DMS53 treated with DMSO at 0.1 percent for 48 hours (cell line): Measurements from ENCODE around the gene SLC43A3.
"Not testable (repeated sequence)": the region's sequence is repeated elsewhere in the genome, so short reads cannot be mapped to it uniquely, and the experiment has no call there.

Experiments
- DNase-seq: peaks from one replicate; lab custom pipeline; 2025; ENCODE audit not compliant: unreplicated experiment; lab: John Stamatoyannopoulos, UW

SLC43A3 gene

DNA sequence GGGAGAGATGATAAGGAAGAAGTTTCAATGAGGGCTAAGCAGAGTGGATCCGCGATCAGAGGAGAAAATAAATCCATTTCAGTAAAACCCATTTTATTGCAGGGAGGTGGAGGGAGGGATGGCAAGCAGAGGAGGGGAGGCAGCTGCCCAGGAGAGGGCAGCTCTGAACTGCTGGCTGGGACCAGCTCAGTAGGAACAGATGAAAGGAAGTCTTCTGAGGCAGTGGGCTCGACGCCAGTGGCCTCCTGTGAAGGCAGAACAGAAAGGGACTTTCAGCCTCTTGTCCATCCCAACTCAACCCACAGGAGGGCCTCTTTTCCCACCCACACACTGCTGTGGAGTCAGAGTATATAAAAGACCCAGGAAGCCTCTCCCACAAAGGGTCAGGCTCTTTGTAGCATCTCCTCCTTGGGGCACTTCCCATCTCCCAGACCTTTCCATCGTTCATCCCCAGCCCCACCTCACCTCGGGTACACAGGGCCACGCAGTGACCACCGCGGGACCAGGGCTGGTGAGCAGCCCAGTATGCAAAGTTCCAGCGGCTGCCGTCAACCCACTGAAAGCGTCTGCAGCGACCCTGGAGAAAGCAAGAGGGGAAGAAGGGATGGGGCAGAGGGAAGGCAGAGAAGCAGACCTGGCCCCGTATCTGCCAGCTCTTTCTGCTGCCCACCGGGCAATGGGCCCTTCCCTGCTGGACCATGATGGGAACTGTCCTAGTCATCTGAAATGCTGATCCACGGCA lies 39.5 kb downstream of the SLC43A3 start:
- no peak for DNase-seq

DNA sequence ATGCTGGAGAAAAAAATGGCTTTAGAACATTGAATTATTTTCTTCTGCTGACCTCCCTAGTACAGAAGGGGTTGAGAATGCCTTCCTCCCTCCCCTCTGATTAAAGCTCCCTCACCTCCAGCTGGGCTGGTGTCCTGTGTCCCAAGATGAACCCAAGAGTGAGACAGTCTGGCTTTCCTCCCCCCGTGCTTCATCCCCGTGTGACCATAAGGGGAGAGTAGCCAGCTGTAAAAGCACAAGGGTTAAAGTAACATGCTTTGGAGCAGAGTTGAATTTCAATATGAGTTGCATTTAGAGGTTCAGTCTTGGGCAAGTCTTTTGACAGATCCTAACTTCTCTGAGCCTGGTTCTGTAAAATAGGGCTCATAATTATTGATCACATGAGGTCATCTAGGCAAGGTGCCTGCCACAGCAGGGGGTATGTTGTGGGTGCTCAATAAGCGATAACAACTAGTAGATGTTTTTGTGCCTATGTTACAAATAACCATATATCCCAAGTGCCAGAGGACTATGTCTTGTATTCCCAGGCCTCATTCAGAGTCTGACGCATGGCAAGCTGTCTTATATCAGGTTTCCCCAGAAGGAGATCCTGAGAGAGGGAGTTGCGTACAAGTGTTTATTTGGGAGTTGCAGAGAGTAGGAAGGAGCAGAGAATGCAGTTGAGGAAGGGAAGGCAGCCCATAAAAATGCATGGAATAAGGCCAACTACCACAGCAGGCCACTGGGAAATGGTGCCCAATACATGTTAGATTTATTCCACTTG lies 40.6 kb downstream of the SLC43A3 start:
- DNase-seq: no peak

DNA sequence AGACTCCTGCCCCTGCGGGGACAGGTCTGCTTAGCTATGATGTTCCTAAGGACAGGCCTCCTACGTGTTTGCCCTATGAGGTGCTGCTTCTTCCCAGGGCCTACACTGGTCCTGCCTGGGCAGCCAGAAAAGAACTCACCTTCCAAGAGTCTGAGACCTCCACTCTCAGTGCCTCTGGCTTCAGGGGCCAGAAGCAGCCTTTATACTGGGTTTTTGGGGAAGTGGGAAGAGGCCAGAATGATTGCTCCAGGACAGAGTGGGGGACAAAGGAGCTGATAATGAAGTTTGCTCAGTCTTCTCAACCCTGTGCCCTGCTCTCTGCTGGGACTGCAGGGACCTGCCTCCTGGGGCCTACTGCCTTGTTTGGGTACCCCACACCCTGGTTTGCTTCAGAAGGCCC lies 45.9 kb downstream of the SLC43A3 start, which contains the start of gene PRG3:
Gene PRG3 (minus strand): TSS at position 176 of the 400 bp plus-strand sequence. CDS start 442 bp downstream, outside the sequence.
- DNase-seq: no peak

DNA sequence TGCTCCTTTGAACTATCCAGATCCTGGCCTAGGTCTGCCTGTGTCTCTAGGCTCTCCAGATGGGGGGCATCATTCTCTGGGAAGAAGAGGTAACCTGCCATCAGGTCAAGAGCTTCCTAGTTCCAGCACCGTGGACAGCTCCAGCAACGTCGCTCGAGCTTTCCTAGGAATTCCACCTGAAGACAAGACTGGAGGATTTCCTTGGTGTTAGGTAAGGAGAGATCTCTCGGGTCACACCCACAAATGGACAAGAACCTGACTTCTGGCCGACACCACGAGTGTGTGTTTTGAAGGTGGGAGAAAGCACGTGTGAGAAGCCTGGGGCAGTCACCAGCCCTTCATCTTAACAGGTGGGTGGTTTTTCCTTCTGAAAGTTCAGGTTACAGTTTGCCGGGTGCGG lies 47.2 kb downstream of the SLC43A3 start:
- no peak for DNase-seq

DNA sequence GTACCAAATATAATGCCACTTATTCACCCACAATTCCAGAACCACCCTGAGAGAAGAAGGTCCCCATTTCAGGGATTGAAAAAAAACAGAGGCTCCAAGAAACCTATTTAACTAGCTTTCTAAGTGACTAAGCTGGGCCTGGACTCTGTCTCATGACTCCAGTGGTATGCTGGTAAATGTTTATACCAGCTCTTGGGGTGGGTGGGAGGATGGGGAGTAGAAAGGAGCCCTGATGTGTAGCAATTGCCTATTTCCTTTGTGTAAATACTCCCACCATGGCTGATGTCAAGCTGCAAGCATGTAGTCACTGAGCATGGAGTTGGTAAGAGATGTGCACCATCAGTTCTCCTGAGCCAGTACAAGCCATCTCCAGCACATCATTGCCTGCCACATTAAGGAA lies 48.7 kb downstream of the SLC43A3 start:
- no peak for DNase-seq

DNA sequence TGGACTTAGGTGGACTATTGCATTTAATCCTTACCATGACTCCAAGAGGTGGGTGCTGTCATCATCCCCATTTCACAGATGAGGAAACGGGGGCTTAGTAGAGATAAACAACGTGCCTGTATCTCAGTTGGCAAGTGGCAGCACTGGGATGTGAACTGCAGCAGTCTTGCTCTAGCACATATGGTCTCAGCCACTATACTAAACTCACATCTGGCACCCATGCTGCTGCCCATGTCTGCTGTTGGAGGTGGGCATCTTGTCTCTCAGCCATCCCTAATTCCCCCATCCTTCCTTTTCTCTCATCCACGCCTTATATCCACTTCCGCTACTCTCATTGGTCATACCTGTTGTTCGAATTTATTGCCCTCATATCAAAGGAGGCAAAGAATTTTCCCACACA lies 49.8 kb downstream of the SLC43A3 start:
- DNase-seq: no peak

DNA sequence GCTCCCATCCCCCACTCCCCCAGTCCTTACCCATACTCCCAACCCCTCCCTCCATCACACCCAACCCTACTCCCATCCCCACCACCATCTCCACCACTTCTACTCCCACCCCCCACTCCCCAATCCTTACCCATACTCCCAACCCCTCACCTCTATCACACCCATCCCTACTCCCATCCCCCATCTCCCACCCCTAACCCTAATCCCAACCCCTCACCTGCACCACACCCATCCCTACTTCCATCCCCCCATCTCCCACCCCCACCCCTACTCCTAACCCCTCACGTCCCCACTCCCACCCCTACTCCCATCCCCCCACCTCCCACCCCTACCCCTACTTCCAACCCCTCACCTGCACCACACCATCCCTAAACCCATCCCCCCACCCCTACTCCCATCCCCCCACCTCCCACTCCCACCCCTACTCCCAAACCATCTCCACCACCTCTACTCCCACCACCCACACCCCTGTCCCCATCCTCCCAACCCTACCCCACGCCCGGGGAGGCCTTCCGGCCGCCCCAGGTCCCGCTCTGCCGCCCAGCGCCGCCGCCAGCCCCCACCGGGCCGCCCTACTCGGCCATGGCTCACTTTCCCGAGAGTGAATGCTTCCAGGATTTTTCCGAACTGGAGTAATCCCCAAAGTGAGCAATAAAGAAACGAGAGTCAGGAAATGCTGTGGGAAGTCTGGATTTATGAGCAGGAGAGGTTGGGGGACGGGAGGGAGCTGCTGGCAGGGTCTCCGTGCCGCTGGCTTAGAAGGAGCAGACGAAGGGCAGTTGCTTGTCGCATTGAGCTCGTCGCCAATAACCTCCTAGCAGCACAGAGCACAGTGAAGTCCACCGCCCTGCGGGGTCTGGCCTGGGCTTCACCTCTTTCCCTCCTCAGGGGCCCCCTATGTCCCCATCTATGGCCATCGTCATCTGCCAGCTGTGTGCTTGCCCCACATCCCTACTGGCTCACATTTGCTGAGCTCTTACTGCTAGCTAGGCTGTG lies 50.5 kb downstream of the SLC43A3 start:
- no peak for DNase-seq

DNA sequence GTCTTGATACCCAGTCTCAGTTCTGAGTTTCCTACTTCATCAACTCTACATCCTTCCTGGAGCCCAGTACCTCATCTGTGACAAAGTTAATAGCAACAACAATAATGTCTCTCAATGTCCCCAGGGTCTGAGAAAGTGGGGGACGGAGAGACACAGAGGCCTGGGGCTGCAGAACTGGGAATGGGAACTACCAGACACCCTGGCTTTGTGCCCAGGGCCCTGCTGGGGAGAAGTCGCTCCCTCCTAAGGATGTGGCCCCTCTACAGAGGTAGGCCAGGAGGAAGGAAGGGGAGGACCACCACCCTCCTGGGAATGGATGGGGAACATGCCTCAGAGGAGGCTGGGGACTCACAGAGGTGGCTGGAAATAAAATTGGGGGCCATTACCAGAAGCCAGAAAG lies 51.4 kb downstream of the SLC43A3 start:
- no peak for DNase-seq

DNA sequence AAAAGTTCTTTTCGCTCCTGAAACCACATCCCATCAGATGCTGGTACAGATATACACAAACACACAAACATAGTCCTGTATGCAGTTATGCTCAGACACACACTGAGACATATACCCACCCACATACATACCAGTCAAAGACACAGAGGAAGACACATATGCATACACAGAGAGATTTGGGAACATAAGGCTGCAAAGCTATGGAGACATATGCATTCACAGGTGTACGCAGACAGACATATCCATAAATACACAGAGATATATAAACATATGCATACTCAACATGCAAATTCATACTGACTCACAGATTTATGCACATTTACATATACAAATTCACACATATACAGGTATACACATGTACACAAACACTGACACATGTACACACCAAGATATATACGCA lies 52.0 kb downstream of the SLC43A3 start:
- DNase-seq: no peak

DNA sequence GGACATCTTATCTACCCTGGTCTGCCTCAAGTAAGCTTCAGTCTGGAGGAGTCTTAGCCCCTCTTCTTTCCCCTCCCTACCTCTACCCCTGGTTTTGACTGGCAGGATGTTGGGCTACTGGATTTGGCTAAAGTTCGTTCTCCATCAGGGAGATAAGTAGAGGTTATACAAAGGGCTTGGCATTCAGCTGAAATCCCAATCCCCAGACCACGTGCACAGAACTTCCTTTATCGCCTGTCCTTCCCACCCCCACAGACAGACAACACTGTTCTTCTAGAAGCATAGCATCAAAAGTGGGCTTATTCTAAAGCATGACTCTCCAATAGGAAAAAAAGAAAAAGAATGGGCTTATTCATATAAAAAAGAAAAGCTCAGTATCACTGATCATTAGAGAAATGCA lies 53.8 kb downstream of the SLC43A3 start:
- no peak for DNase-seq

DNA sequence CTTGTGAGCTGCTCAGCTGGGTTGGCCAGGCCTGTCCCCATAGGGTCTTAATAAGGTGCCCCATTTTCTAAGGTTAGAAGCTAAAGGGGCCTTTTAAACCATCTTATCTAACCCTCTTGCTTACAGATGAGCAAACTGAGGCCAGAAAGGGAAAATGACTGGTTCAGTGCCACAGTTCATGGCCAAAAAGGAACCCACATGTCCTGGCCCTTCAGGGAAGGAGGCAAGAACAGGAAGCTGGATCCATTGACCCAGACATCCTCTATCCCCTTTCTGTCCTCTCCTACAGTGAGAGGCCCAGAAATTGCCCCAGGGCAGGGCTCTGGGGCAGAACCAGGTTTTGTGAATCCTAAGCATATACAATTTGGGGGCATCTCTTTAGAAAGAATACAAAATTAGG lies 56.0 kb downstream of the SLC43A3 start:
- no peak for DNase-seq

DNA sequence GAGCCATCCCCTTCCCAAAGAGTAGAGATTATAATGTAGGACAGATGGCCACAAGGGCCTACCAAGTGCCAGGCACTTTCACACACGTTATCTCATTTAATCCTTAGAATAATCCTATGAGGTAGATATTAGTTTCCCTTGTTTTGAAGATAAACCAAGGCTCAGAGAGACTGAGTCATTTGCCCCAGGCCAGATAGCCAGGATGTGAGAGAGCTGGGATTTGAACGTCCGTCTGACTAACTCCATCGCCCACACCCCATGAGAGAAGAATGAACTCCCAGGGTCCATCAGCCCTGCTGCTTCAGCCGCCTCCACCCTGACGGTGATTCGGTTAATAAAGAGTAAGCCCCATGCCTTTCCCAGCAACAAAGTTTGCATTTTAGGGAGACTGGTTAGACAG lies 56.7 kb downstream of the SLC43A3 start:
- DNase-seq: no peak

DNA sequence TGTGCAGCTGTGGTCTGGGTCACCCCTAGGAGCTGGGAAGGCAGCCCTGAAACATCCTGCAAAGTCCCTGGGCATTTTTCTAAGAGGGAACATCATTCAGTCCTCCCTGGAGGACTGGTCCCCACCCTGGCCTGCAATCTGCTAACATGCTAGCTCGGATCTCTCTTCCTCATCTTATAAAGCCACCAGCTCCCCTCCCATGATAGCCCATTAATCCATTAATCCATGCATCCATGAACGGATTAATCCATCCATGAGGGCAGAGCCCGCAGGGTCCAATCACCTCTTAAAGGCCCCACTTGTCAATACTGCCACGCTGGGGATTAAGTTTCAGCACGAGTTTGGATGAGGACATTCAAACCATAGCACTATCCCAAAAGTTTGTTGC lies 58.1 kb downstream of the SLC43A3 start:
- DNase-seq: no peak

DNA sequence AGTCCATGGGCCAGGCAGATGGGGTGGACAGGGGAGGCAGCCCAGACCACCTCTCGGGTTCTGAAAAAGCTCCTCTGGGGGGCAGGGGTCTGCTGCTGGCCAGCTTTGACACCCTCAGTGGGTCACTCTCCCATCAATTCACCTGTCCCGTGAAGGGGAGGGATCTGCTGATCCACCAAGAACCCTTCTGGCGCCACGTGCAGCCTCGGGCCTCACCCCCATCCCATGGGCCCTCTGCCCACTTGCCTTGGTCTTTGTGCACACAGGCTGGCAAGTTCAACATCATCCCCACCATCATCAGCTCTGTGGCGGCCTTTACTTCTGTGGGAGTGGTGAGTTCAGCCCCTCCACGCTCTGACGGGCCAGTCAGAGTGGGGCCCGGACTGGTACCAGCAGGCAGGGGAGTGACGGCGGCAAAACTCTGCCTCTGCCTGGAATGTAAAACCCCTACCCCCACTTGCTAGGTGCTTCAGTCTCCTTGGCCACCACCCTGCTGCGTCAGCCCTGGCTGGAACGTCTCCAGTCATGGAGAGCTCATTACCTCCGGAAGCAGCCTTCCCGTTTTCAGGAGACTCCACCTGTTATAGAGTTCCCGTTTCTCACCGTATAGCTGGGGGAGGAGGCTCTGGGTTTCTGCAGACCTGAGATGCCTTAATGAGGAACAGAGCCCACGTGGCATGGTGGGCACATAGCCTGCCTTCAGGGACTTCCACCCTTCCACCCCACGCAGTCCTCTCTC lies 58.6 kb downstream of the SLC43A3 start:
- no peak for DNase-seq

DNA sequence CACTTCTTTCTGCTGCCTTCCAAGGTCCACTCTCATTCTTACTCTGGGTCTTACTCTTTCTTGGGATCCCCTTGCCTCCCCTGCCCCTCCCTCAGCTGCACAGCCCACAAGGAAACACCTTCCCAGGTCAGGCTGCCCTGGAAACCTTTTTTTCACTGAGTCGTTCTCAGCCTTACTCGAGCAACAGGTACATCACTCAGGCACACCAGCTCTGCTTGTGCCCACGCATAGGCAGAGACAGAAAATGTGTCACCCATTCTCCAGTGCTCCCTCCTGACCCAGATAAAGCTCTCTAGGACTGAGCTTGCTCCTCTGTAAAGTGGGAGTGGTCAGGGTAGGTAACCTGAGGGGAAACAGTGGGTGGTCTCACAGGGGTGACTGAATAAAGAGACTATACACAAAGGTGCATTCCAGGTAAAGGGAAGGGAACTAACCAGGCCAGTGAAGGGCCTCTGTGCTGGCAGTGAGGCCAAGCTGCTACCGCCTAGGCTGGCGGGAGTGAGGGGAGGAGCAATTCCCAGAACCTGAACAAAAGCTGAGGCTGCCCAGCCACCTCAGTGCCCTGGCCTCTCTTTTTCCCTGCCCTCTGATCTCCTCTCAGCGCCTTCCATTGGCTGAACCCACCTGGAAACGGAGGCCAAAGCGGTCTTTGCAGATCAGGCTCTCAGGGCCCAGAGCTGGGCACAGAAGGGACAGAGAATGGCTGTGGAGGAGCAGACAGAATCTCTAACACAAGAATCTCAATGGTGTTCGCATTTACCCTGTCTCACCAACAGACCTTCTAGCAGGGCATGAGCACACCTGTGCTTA lies 61.9 kb downstream of the SLC43A3 start:
- no peak for DNase-seq

DNA sequence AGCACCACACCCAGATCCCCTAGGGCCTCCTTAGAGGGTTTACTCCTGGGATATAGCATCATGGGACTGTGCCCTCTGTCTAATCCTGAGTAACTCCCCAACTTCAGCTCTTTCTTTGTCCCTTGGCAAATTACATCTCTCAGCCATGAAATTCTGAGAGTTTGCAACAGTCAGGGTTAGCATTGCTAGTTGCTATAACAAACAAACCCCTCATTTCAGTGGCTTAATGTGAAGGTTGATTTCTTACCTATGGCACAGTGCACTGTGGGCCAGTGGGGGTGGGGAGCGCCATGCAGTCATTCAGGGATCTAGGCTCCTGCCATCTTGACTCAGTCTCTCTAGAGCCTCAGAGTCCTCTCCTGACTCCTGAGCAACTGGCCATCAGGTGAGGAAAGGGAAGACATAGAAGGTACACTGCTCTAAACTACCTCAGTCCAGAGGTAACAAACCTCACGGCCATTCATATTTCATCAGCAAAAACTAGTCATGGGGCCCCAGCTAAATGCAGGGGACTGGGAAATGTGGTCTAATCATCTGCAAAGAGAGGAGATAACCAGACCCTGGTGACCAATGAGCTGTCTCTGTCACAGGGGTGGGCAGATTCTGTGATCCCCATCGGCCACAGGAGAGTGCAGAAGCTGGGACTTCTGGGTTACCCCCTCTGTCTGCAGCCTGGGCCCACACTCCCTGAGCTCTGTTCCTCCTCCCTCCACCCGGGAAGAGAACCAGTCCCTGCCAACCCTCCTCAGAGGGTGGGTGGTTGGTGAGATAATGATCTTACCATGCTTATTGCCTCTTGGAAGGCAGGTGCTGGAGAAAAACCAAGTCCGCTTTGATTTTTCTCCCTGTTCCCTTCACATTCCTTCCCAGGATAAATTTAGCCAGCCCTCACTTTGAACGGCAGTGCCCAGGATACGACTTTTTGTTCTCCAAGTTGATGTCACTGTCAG lies 63.5 kb downstream of the SLC43A3 start:
- no peak for DNase-seq

DNA sequence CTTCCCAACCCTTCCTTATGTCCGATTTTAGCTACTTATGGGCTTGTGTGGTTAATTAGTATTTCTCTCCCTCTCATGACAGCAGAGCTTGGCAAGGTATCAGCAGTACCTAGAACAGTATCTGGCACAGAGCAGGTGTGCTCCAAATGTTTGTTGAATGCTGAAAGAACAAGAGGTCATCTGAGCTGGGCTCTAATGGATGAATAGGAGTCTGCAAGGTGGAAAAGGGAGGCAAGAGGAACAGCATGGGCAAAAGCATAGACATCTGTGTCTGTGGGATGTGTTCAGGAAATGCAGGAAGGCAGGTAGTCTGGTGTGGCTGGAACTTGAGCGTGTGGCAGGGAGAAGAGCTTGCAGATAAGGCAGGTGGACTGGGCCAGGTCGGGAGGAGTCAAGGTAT lies 65.0 kb downstream of the SLC43A3 start:
- no peak for DNase-seq

DNA sequence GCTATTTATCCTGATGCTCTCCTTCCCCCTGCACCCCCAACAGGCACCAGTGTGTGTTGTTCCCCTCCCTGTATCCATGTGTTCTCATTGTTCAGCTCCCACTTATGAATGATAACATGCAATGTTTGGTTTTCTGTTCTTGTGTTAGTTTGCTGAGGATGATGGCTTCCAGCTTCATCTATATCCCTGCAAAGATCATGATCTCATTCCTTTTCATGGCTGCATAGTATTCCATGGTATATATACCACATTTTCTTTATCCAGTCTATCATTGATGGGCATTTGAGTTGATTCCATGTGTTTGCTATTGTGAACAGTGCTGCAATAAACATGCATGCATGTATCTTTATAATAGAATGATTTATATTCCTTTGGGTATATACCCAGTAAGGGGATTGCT lies 65.5 kb downstream of the SLC43A3 start:
- not testable (repeated sequence) for DNase-seq

DNA sequence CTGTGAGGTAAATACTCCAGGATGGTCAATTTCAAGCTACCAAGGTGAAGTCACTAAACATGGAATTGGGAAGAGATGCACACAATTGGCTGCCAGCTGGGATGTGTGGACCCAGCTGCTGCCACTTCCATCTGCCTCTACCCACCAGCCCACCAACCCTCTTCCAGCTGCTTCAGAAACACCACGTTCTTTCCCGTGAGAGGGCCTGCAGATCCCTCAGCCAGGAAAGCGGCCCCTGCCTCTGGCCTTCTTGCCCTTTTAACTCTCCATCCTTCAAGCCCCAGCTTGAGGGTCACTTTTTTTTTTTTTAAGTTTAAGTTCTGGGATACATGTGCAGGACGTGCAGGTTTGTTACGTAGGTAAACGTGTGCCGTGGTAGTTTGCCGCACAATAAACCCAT lies 65.9 kb downstream of the SLC43A3 start:
- DNase-seq: no peak
